Measurements from ENCODE around the gene YIPF2.

YIPF2 gene

DNA sequence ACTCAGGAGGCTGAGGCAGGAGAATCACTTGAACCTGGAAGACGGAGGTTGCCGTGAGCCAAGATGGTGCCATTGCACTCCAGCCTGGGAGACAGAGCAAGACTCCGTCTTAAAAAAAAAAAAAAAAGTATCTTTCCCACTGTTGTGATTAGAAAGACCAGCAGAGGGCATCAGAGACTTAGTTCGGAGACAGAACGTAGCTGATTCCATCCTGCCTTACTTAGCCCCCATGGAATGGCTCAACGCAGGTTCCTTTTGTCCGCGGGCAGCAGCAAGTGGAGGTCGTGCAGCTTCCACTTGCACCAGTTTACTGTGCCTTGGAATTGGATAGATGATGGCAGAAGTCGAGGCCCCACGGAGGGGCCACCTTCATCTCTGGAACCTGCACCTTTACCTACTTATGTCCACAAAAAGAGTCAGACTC lies 8.2 kb upstream of the YIPF2 start:
- peak; percentile 94 for DNase-seq

DNA sequence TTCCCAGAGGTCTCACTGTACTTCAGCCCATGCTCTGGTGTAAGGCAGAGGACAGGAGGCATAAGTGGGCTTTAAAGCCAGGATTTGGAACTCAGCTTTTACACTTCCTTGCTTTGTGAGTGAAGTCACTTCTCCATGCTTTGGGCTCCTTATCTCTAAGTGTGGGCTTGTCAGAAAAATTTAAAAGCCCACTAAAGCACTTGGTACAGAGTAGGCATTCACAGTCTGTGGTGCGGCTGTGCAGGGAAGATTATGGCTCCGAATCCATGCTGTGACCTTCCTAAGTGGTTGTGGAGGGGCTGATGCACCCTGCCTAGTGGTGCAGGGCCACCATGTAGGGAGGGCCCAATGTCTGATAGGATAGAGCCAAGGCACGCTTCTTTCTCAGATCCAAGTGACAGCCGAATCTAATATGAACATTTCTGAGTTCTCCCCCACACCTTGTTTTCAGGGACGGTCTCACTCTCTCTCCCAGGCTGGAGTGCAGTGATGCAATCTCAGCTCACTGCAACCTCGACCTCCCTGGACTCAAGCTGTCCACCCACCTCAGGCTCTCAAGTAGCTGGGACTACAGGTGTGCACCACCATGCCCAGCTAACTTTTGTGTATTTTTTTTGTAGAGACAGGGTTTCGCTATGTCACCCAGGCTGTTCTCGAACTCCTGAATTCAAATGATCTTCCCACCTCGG lies 7.1 kb upstream of the YIPF2 start:
- no peak for DNase-seq

DNA sequence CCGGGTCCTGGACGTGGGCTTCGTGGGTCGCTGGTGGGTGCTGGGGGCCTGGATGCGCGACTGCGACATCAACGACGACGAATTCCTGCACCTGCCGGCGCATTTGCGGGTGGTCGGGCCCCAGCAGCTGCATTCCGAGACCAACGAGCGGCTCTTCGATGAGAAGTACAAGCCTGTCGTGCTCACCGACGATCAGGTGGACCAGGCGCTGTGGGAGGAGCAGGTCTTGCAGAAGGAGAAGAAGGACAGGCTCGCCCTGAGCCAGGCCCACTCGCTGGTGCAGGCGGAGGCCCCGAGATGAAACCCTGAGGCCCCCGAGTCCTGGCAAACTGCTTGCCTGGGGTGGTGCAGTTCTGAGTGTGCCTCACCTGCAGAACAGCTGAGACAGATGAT lies 959 bp upstream of the YIPF2 start:
- no peak for DNase-seq

- no peak for DNase-seq
These were observed 493 bp downstream of the YIPF2 start for GRCh38 chr19:10927730-10928562.

DNA sequence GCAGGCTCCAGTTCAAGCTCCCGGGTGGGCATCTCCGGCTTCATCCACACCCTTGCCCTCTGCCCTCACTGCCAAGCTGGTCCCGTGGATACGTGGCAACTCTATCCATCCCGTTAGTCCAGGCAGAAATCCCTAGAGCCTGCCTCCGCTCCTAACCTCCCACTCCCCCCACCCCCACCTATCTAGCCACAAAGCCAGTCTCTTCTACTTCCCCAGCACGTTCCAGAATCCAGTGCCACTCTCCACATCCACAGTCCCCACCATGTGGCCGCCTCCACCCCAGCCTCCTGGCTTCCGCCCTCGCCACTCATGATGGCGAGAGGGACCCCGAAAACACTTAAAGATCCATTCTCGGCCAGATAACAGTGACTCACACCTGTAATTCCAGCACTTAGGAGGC lies 3.8 kb downstream of the YIPF2 start:
- no peak for DNase-seq

GRCh38 chr19:10923260-10924112 lies 5.0 kb downstream of the YIPF2 start:
- DNase-seq, result no peak

- no peak for DNase-seq
These were observed 5.8 kb downstream of the YIPF2 start for GRCh38 chr19:10922638-10923014.

- no peak for DNase-seq
These were observed 6.4 kb downstream of the YIPF2 start for GRCh38 chr19:10921910-10922637.

DNA sequence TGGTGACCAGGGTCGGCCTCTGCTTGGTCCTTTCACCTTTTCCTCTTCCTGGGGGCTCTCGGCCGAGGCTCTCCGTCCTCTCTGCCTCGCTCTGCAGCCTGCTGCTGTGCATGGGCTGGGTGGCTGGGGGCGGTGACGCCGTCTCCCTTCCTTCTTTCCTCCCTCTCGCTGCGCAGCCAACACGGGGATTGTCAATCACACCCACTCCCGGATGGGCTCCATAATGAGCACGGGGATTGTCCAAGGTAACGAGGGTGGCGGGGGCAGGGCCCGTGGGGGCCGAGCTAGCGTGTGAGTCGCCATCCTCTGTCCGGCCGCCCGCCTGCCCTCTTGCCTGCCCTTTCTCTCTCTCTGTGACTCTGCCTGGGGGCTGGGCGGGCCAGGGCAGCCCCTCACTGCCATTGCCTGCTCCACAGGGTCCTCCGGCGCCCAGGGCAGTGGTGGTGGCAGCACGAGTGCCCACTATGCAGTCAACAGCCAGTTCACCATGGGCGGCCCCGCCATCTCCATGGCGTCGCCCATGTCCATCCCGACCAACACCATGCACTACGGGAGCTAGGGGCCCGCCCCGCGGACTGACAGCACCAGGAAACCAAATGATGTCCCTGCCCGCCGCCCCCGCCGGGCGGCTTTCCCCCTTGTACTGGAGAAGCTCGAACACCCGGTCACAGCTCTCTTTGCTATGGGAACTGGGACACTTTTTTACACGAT lies 7.1 kb downstream of the YIPF2 start:
- no peak for DNase-seq

DNA sequence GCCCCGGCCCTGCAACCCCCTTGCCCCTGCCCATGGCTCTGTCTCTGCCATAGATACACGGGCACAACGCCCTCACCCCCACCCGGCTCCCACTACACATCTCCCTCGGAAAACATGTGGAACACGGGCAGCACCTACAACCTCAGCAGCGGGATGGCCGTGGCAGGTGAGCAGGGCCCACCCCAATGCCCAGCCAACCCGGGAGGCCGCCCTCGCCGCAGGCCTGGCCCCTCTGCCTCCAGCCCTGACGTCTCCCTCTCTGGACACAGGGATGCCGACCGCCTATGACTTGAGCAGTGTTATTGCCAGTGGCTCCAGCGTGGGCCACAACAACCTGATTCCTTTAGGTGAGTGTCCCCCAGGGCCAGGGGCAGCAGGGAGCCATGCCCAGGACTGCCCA lies 7.7 kb downstream of the YIPF2 start:
- DNase-seq, result no peak

DNA sequence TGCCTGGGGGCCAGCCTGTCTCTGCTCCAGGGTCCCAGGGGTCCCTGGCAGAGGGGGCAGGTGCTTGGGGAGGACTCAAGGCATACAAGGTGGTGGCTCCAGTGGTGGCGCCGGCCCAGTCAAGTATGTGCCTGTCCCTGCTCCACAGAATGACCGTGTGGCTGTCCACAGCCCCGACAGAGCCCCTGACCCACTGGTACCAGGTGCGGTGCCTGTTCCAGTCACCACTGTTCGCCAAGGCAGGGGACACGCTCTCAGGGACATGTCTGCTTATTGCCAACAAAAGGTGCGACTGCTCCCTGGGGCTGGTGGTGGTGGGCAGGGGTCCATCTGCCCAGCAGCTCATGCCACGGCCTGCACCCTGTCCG lies 8.2 kb downstream of the YIPF2 start:
- no peak for DNase-seq

GRCh38 chr19:10919352-10920287 lies 8.8 kb downstream of the YIPF2 start:
- no peak for DNase-seq

DNA sequence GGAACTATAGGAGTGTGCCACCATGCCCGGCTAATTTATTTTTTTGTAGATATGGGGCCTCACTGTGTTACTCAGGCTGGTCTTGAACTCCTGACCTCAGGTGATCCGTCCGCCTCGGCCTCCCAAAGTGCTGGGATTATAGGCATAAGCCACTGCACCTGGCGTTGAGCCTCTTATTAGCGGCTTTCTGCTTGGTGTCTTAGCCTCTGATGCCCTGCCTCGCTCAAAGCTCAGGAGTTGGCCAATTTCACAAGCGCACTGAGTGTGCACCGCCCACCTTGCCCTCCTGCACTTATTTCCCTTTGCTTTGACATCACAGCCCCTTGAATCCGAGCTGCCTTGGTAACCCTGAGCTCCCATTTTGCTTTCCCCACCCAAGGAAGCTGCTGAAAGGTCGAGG lies 10.1 kb downstream of the YIPF2 start:
- DNase-seq, result no peak

GRCh38 chr19:10916602-10917001 lies 11.8 kb downstream of the YIPF2 start:
- DNase-seq, result no peak

GRCh38 chr19:10915130-10916091 lies 13.0 kb downstream of the YIPF2 start:
- no peak for DNase-seq

GRCh38 chr19:10913716-10914340 lies 14.6 kb downstream of the YIPF2 start:
- no peak for DNase-seq

DNA sequence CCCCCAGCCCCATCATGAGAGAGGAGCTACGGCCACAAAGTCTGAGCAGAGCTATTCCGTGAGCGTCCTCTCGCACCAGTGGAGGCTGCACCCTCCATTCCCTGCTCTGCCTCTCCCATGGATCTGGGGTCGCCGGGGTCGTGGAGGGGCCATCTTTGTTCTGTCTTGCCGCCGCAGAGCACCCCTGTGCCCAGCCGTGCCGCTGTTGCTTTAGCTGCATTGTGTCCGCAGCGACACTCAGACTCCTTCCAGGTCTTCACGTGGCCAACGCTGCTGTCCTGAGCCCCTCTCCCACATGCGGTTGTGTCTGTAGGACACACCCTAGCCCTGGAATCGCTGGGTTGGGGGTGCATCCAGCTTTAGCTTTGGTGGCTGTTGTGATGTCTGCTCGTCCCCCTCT lies 15.8 kb downstream of the YIPF2 start:
- no peak for DNase-seq

GRCh38 chr19:10911579-10912363 lies 16.7 kb downstream of the YIPF2 start:
- DNase-seq, result no peak
